Stimulated activated memory B cell treated with anti-CD40 and anti-IgM and Interleukin-4, amounts not matched to agents 10 μg/mL and 1 μg/mL and 100 μg/mL, for 72 hours (primary cell): ENCODE data around the gene RPS5.
A peak's percentile ranks its signal among the peaks of the same experiment; 100 is the strongest.
"Not testable (repeated sequence)": the region's sequence is repeated elsewhere in the genome, so short reads cannot be mapped to it uniquely, and the experiment has no call there.

Experiments used
- ATAC-seq: fragments of 150-1000 bp; cut with Tn5 transposase; 2 replicates; pipeline ENCODE4 v1.10.0; 2021
- H3K27ac Mint-ChIP-seq: one replicate; pipeline ENCODE4 v1.8.0; 2022; ENCODE audit warnings: mild to moderate bottlenecking, mixed read lengths
- H3K27me3 Mint-ChIP-seq: one replicate; pipeline ENCODE4 v1.8.0; 2022; ENCODE audit warnings: mixed read lengths
- H3K36me3 Mint-ChIP-seq: one replicate; pipeline ENCODE4 v1.8.0; 2022; ENCODE audit warnings: mixed read lengths
- H3K4me1 Mint-ChIP-seq: one replicate; pipeline ENCODE4 v1.8.0; 2022; ENCODE audit warnings: mixed read lengths
- H3K4me3 Mint-ChIP-seq: one replicate; pipeline ENCODE4 v1.8.0; 2022; ENCODE audit warnings: mild to moderate bottlenecking, moderate library complexity, mixed read lengths
- H3K9me3 Mint-ChIP-seq: one replicate; pipeline ENCODE4 v1.8.0; 2022; ENCODE audit warnings: mixed read lengths

The RPS5 gene

GRCh38 chr19:58403920-58404478 lies 16.9 kb downstream of the RPS5 start:
- peaks cover 43% of the 10 kb centered on the region for H3K4me1 Mint-ChIP-seq
- not testable (repeated sequence) for H3K4me3 Mint-ChIP-seq, H3K27me3 Mint-ChIP-seq, H3K27ac Mint-ChIP-seq, H3K9me3 Mint-ChIP-seq, H3K36me3 Mint-ChIP-seq, ATAC-seq

DNA sequence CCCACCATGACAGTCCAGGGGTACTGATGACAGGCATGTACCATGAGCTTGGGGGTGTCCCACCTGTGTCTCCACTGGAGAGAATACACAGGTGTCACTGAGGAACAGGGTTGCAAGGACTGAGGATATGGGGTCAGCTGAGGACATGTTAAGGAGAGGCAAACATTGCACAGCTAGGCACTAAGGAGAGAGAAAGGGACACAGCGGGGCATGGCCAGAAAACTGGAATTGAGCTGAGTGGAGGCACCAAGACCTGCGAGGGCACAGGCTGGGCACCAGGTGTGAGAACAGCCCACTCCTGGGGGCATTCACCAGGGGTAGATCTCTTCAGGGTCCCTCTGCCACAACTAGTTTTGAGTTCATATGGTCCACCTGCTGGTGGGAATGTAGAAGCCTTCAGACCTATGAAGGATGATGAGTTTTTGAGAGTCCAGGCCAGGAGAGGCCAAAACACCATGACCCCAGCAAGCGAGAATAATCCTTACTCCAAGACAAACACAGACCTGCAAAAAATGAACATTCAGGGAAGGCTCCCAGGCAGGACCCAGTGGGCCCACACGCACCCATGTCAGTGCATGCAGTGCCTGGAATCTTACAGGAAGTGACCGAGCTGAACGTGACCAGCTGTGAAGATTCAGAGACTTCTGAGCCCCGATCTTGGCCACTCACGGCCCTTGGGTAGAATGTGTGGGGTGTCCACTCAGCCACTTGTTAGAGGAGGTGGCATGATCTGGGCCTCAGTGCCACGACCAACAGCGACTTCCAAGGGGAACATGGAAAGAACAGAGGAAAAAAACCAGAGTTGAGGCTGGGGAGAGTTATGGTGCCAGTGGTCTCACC lies 20.0 kb downstream of the RPS5 start:
- no peak for ATAC-seq
- no peaks in the 10 kb centered on the region for H3K27me3 Mint-ChIP-seq
- H3K27ac Mint-ChIP-seq, result peak overlapping the region; percentile 87
- peak overlapping the region; percentile 83 for H3K4me3 Mint-ChIP-seq
- no peaks in the 10 kb centered on the region for H3K9me3 Mint-ChIP-seq
- no peaks in the 10 kb centered on the region for H3K36me3 Mint-ChIP-seq
- peaks cover 42% of the 10 kb centered on the region for H3K4me1 Mint-ChIP-seq

DNA sequence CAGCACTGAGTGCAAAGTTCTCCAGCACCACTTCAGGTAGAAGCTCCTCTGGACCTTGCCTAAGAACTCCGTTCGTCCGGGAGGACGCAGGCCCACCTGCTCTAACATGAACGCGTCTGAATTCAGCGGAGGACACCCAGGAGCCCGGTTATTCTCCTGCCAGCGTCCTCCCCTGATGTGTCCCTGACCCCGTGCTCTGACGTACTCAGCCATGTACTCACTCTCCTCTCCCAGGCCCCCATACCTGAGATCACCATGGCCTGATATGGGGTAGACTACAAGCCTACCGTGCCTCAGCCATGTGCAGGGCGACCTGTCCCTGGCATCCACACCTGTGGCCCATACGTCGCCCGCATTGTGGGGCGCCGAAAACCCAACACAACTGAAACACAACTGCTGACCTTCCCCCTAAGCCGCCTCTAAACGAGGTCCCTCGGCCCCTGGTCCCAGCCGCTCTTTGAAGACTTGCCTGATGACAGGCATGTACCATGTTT lies 20.6 kb downstream of the RPS5 start:
- H3K9me3 Mint-ChIP-seq, result no peaks in the 10 kb centered on the region
- peaks cover 5% of the 10 kb centered on the region for H3K36me3 Mint-ChIP-seq
- peaks cover 42% of the 10 kb centered on the region for H3K4me1 Mint-ChIP-seq

GRCh38 chr19:58408152-58409009 lies 21.3 kb downstream of the RPS5 start, which contains the start of gene ZNF584:
Gene ZNF584 (plus strand): TSS chr19:58408649. CDS start chr19:58409148, 499 bp downstream.
- Mint-ChIP-seq H3K36me3 (peaks cover 10% of the 10 kb centered on the region), H3K27me3 (no peaks in the 10 kb centered on the region), H3K9me3 (no peaks in the 10 kb centered on the region), H3K4me3 (peak within 1 kb of the TSS; percentile 83), H3K27ac (peak within 1 kb of the TSS; percentile 87), H3K4me1 (peaks cover 42% of the 10 kb centered on the region)
- peak; percentile 99 for ATAC-seq

More for the DNA sequence above, 20.6 kb downstream of the RPS5 start:
- Mint-ChIP-seq H3K27ac (peak overlapping the region; percentile 87), H3K27me3 (no peaks in the 10 kb centered on the region), H3K4me3 (peak overlapping the region; percentile 83)
- peak; percentile 32 for ATAC-seq

DNA sequence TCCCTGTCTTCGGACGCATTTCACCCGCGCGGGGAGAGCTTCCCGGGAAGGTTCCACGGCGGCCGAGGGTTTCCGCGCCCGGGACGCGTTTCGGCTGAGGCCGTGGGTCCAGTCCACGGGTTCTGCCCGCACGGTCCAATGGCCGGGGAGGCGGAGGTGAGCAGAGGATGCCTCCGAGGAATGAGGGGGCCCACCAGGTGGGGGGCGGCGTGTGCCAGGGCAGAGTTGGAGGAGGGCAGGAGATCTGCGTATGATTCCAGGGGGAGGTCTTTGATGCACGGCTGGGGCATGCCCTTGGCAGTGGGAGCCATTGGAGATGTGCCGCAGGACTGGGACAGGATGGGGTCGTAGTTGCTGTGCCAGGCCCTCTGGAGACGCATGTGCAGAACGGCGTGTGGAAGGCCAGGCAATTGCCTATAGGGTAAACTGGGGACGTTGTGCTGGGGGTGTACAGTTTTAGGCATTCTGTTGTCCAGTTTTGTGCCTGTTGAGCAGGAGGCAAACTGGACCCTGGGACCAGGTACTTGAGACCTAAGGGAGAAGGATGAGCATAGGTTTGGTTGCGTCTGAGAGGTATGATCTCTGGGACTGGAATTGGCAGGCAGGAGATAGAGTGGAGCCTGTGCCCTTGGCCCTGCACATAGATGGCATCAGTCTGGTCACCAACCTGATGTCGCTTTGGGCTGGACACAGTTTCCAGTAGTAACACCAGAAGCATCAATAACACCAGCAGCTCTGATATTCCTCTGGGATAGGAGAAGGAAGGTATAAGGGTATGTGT lies 22.1 kb downstream of the RPS5 start:
- peaks cover 42% of the 10 kb centered on the region for H3K4me1 Mint-ChIP-seq
- peak overlapping the region; percentile 83 for H3K4me3 Mint-ChIP-seq
- H3K9me3 Mint-ChIP-seq, result no peaks in the 10 kb centered on the region
- no peaks in the 10 kb centered on the region for H3K27me3 Mint-ChIP-seq
- peaks cover 10% of the 10 kb centered on the region for H3K36me3 Mint-ChIP-seq
- no peak for ATAC-seq
- H3K27ac Mint-ChIP-seq, result peak overlapping the region; percentile 87

DNA sequence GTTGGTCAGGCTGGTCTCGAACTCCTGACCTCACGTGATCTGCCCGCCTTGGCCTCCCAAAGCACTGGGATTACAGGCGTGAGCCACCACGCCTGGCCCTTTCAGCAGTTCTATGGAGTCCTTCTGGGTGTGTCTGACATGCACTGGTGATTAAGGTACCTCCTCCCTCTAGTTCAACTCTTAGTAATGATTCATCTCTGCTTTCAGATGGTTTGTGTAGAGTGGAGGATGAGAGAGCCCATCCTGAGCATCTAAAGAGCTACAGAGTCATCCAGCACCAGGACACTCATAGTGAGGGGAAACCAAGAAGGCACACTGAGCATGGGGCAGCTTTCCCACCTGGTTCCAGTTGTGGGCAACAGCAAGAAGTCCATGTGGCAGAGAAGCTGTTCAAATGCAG lies 29.5 kb downstream of the RPS5 start:
- no peaks in the 10 kb centered on the region for H3K9me3 Mint-ChIP-seq
- peaks cover 56% of the 10 kb centered on the region for H3K36me3 Mint-ChIP-seq
- no peak overlapping the region for H3K4me3 Mint-ChIP-seq
- ATAC-seq, result no peak
- no peaks in the 10 kb centered on the region for H3K4me1 Mint-ChIP-seq
- no peaks in the 10 kb centered on the region for H3K27me3 Mint-ChIP-seq
- no peak overlapping the region for H3K27ac Mint-ChIP-seq

DNA sequence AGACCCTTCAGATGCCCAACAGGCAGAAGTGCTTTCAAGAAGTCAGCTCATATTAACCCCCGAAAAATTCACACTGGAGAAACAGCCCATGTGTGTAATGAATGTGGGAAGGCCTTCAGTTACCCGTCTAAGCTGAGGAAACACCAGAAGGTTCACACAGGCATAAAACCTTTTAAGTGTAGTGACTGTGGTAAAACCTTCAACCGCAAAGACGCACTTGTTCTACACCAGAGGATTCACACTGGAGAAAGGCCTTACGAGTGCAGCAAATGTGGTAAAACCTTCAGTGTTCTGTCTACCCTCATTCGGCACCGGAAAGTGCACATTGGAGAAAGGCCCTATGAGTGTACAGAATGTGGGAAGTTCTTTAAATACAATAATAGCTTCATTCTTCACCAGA lies 30.0 kb downstream of the RPS5 start:
- no peaks in the 10 kb centered on the region for H3K9me3 Mint-ChIP-seq
- no peak overlapping the region for H3K27ac Mint-ChIP-seq
- H3K27me3 Mint-ChIP-seq, result no peaks in the 10 kb centered on the region
- no peaks in the 10 kb centered on the region for H3K4me1 Mint-ChIP-seq
- H3K4me3 Mint-ChIP-seq, result no peak overlapping the region
- ATAC-seq, result no peak
- peaks cover 59% of the 10 kb centered on the region for H3K36me3 Mint-ChIP-seq

GRCh38 chr19:58428617-58429016 lies 41.5 kb downstream of the RPS5 start:
- no peak for ATAC-seq
- H3K27ac Mint-ChIP-seq, result no peak overlapping the region
- peaks cover 28% of the 10 kb centered on the region for H3K36me3 Mint-ChIP-seq
- no peaks in the 10 kb centered on the region for H3K4me1 Mint-ChIP-seq
- no peak overlapping the region for H3K4me3 Mint-ChIP-seq
- peaks cover 31% of the 10 kb centered on the region for H3K9me3 Mint-ChIP-seq
- H3K27me3 Mint-ChIP-seq, result no peaks in the 10 kb centered on the region

DNA sequence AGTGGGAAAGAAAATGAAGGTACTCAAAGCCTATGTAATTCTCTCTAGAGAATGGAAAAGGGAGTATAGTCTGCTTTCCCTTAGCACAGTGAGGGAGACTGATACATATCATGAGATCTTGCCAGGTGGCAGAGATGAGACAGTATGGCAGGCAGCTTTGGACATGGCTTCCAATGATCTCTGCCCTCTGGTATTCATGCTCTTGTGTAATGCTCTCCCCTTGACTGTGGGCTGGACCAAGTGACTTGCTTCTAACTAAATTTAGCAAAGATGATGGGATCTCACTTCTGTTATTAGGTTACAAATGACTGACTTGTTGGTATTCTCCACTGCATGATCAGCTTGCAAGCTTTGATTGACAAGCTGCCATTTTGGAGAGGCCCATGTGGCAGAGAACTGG lies 42.7 kb downstream of the RPS5 start:
- Mint-ChIP-seq H3K9me3 (peaks cover 26% of the 10 kb centered on the region), H3K36me3 (peaks cover 39% of the 10 kb centered on the region), H3K27ac (no peak overlapping the region), H3K27me3 (no peaks in the 10 kb centered on the region), H3K4me1 (no peaks in the 10 kb centered on the region), H3K4me3 (no peak overlapping the region)
- ATAC-seq, result no peak

DNA sequence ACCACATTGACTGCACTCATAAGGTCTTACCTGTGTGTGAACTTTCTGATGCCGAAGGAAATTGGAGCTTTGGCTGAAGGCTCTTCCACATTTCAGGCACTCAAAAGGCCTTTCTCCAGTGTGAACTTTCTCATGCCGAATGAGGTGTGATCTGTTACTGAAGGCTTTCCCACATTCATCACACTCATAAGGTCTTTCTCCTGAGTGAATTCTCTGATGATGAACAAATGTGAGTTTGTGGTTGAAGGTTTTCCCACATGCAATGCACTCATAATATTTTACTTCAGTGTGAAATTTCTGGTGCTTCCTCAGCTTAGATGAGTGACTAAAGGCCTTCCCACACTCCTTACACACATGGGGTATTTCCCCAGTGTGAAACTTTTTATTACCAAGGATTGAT lies 47.1 kb downstream of the RPS5 start:
- H3K36me3 Mint-ChIP-seq, result peaks cover 77% of the 10 kb centered on the region
- no peak for ATAC-seq
- peaks cover 40% of the 10 kb centered on the region for H3K9me3 Mint-ChIP-seq
- no peak overlapping the region for H3K27ac Mint-ChIP-seq
- peaks cover 18% of the 10 kb centered on the region for H3K4me1 Mint-ChIP-seq
- no peaks in the 10 kb centered on the region for H3K27me3 Mint-ChIP-seq
- H3K4me3 Mint-ChIP-seq, result no peak overlapping the region

DNA sequence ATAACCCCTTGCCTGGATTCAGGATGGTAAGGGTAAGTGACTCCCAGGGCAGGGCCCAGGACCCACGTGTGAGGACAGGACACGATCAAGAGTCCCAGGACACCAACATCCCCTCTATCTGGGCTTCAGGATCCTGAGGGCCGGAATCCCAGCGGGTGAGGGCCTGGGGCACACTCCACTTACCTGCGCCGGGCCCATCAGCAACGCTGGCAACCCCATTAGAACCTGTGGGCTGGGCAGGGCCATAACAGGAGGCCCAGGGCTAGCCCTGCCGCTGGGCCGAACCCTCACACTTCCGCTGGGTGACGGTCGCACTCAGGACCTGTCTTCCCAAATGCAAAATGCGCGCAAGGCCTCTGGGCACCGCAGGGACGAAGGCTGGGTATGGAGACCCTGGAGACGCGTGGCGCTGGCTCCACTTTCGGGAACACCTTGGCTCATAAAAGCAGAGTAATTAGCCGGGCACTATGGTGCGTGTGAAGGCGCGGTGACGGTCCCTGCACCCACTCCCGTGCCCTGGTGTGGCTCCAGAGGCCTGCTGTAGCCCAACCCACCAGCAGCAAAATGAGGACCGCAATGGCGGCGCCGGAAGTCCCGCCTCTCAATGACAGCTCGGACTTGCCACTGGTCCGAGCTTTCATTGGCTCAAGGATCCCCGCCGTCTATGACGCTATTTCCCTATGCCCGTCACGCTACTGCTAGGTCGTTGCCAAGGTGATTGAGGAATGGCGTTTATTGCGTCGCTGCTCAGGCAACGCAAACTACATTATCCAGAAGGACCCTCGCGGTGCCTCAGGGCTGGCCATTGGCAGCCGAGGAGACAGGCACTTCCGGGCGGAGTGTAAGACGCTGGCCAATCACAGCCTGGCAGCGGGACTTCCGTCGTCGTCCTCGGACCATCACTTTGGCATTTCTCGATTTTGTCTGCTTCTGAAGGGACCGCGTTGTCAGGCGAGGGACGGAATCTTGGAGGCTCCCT lies 52.8 kb downstream of the RPS5 start, which contains the start of gene ZNF132:
TSS of gene ZNF132 (minus strand) at position 578 of the 979 bp plus-strand sequence. CDS start at position 246, 332 bp downstream.
- peaks cover 41% of the 10 kb centered on the region for H3K4me1 Mint-ChIP-seq
- H3K36me3 Mint-ChIP-seq, result peaks cover 62% of the 10 kb centered on the region
- peaks cover 40% of the 10 kb centered on the region for H3K9me3 Mint-ChIP-seq
- no peaks in the 10 kb centered on the region for H3K27me3 Mint-ChIP-seq
- H3K4me3 Mint-ChIP-seq, result peak within 1 kb of the TSS; percentile 96
- peak within 1 kb of the TSS; percentile 89 for H3K27ac Mint-ChIP-seq
- peak; percentile 100 for ATAC-seq

DNA sequence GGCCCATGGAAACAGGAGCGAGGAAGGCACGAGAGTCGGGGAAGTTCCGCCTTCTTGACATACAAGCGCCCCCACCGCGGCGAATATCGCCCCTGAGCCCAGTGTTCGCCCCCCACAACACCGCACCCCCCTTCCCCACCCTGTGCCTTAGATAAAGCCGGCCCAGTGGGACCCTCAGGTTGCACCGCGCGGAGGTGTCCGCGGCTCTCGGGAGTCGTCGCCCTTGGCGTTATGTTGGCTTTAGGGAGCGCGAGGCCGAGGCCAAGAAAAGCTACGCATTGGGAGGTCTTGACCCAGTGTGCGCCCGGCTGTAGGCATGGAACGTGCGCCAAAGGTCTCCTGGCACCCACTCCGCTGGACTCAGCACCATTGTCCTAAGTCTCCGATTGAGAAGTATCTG lies 53.5 kb downstream of the RPS5 start:
- Mint-ChIP-seq H3K36me3 (peaks cover 55% of the 10 kb centered on the region), H3K27me3 (no peaks in the 10 kb centered on the region), H3K9me3 (peaks cover 36% of the 10 kb centered on the region), H3K4me1 (peaks cover 41% of the 10 kb centered on the region), H3K27ac (peak overlapping the region; percentile 89), H3K4me3 (peak overlapping the region; percentile 96)
- no peak for ATAC-seq

DNA sequence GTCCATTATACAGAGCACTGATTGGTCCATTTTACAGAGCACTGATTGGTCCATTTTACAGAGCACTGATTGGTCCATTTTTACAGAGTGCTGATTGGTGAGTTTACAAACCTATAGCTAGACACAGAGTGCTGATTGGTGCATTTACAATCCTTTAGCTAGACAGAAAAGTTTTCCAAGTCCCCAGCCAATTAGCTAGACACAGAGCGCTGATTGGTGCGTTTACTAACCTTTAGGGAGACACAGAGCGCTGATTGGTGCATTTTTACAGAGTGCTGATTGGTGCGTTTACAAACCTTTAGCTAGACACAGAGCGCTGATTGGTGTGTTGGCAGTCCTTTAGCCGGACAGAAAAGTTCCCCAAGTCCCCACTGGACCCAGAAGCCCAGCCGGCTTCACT lies 55.9 kb downstream of the RPS5 start:
- Mint-ChIP-seq H3K27me3 (peaks cover 17% of the 10 kb centered on the region), H3K9me3 (peaks cover 25% of the 10 kb centered on the region), H3K36me3 (peaks cover 40% of the 10 kb centered on the region), H3K4me1 (peaks cover 33% of the 10 kb centered on the region)
- H3K27ac Mint-ChIP-seq, ATAC-seq, H3K4me3 Mint-ChIP-seq: not testable (repeated sequence)
